GM19395 (cell line): Measurements from ENCODE around the gene RAP2A.
A peak's percentile ranks its signal among the peaks of the same experiment; 100 is the strongest.

Experiments
- ATAC-seq: cut with Tn5 transposase; IDR thresholded peaks from one replicate; pipeline ENCODE4 v1.9.1; 2021; ENCODE audit warnings: mild to moderate bottlenecking, moderate library complexity; ENCODE audit not compliant: unreplicated experiment

Gene RAP2A

DNA sequence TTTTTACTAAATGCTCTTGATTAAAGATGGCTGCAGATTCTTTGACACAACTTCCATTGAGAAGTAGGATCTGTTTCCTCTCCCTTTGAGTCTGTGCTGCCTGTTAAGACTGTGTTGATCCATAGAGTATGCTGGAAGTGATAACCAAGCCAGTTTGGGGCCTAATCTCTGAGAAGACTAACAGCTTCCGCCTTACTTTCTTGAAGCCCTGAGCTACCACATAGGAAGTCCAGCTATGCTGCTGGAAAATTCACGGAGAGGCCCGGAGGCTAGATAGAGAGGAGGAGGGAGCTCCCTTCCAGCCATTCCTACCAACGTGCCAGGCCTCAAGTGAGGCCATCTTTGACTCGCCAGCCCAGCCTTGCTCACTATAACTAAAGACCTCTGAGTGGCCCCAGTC, 12.5 kb downstream of the RAP2A start:
- no peak for ATAC-seq

DNA sequence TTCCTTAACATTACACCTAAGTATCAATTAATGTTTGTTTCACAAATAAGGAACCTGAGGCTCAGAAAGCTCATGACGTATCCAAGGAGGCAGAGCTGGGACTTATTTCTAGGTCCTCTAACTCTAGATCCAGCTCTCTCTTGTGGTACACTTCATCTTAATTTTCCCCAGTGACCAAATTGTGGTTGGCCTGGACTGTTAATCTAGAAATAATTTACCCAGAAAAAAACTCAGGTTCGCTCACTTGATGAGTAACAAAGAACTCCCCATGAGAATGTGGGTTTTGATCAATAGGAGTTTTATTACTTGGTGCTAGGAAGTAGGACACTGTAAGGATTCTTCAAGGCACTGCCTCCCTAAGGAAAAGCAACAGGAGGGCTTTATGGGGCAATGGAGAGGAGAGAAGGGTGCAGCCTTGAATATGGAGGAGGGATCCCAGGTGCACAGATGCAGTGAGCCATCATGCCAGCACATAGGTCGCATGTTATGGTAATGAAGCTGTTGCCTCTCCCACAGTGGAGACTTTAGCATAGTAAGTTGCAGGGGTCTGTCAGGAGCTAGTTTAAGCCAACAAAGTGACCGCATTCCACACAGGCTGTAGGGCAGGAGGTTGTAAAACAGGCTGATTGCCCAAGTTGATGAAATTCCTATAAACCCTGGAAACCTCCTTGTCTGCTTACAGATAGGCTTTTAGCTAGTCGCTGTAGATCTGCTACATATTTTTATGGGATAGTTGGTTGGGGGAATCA, 14.7 kb downstream of the RAP2A start:
- peak; percentile 74 for ATAC-seq

DNA sequence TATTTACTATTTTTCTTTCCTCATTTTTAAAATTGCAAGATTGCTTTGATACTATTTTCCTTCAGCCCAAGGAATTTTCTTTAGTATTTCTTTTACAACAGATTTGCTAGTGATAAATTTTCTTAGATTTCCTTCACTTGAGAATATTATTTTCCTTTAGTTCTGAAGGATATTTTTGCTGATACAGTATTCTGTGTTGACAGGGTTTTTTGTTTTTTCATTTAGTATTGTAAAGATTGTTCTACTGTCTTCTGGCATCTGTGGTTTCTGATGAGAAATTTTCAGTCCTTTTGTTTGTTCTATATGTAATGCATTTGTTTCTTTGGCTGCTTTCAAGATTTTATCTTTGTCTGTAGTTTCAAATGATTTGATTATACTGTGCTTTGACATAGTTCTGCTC, 20.7 kb downstream of the RAP2A start:
- ATAC-seq: no peak

DNA sequence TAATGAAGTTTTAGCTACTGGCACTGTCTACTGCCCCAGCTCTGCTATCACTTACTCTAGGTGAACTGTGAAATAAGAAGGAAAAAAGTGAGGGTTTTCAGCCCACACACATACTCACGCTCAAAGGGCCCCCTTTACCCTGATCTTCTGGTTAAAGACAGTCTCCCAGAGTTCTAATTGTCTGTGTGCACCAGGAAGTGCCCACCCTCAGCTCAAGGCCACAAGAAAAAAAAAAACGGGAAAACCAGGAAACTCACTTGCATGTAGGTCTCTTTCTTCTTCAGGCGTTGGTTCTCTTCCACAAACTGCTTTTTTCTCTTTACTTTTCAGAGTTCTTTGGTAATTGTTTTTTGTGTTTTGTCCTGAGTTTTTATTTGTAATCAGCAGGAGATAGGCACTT, 22.1 kb downstream of the RAP2A start:
- ATAC-seq: no peak

DNA sequence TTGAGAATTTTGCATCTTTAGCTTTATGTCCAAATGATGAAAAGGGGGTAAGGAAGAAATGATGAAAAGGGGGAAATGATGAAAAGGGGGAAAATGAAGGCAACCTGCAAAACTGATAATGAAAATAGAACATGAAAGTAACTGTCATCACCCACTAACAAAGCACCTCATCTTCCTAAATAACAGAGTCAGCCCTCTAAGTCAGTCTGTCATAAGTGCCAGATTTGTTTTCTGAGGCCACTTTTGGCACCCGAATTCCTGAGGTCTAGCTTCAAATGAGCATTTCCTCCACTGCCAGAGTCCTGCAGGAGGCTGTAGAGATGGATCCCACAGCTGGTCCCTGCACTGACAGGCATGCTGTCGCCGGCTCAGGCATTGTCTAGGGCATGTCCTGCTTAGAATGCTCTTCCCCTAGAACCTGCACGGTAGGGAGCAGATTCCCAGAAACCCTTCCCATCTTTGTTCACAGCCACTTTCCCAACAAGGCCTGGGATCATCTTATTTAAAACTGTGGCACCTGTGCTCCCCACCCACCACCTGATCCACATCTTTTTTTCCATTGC, 25.3 kb downstream of the RAP2A start:
- peak; percentile 36 for ATAC-seq

DNA sequence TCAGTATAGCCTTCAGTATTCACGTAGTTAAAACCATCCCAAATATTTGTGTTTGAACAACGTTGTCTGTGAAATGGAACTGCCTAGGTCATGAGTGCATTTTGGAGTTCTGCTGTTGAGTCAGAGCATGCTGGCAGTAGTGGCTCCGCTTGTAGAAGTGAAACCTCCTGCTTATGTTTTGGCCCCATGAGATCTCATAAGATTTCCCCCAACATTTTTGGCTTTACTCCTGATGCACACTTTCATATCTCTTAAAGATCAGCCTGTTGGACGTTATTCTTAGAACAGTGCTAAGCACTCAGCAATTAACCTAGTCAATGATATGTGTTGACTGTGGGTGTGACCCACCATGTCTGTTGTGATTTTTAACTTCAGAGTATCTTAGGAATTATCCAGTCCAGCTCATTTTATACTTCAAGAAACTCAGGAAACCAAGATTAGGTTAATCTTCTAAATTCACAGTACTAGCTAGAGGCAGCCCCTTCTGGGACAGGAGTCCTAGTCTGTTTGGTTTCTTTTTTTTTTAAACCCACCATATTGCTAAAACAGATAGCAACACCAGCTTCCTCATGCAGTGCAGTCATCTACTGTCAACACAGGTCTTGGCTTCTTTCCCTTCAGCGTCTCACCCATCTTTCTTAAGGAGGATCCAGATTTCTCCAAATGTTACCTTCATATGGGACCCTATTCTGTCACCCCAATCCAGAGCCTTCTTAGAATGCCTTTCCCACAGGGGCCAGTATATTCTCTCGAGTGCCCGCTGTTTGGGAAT, 26.2 kb downstream of the RAP2A start:
- peak; percentile 95 for ATAC-seq

DNA sequence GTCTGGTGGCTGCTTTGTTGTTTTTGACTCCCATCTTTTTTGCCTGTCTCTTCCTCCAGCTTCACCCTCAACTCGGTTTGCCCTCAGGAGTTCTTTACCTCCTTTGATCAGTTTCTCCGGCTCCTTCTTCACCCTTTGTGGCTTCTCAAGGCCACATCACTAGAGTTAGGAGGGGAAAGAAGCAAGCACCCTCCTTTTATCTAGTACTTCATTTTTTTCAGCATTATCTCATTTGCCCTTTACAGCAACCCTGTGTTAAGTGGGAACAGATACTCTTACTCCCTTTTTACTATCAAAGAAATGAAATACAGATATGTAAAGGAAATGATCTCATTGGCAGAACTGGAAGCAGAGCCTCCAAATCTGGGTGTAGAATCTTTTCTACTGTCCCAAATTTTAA, 26.9 kb downstream of the RAP2A start:
- ATAC-seq: no peak

DNA sequence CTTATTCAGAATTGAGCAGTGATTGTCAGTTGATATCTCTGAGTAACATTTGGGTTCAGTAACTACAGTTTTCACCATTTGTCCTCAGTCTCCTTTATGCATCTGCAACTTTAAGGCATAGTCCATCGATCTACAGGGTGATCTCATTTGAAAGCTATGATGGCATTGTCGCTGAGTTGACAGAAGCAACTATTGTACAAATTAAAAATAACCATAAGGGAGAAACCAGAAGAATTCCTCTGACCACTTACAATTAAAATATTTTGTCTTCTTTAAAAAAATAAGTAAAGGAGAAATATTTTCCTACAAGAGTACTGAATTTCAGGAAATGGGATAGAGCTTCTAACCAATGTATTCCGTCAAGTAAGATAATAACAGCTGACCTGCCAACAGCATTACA, 30.6 kb downstream of the RAP2A start:
- no peak for ATAC-seq

DNA sequence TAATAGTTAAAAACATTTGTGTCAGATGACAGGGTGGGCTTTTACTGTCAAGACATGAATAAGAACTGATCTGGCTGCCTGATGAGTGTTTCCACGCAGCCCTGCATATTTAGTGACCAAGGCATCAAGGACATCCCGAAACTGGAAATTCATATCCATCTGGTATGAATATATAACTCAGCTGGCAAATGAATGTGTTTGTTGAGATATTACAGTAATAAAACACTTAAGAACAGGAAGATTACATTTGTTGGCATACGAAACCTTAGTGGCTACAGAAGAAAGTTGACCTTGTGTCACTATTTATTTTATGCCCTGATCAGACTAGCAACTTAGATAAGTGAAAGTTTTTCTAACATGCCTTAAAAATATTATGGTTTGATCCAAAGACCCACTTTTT, 32.8 kb downstream of the RAP2A start:
- ATAC-seq: no peak

DNA sequence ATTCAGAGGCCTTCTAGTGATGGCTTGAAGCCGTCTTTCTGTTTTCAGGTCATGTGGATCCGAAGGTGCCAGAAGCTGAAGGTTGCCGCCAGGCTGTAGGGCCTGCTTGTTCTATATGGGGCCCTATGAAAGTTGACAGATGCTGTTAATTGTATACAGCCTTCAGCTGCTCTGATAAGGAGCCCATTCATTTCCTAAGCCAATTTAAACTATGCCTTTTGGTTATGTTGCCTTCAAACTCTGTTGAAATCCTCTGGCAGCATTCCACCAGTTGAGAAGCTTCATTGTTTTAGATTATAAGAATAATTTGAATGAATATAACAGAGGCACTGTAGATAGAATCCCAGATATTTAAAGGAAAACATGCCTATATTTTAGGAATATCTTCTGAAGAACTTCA, 34.4 kb downstream of the RAP2A start:
- ATAC-seq: no peak

DNA sequence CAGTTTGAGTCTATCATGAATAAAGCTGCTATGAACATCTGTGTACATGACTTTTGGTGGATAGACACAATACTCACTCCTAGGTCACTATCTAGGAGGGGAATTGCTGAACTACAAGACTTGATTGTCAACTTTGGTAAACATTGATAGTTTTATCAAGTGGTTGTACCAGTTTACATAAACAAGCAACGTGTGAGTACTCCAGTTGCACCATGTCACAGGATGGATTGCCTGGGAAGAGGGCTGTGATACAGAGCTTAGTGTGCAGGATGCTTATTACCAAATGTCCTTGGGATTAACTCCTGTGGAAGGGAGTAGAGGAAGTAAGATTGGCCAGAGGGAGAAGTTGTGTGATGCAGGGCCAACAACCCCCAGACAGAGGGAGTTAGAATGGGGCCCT, 37.7 kb downstream of the RAP2A start:
- no peak for ATAC-seq

DNA sequence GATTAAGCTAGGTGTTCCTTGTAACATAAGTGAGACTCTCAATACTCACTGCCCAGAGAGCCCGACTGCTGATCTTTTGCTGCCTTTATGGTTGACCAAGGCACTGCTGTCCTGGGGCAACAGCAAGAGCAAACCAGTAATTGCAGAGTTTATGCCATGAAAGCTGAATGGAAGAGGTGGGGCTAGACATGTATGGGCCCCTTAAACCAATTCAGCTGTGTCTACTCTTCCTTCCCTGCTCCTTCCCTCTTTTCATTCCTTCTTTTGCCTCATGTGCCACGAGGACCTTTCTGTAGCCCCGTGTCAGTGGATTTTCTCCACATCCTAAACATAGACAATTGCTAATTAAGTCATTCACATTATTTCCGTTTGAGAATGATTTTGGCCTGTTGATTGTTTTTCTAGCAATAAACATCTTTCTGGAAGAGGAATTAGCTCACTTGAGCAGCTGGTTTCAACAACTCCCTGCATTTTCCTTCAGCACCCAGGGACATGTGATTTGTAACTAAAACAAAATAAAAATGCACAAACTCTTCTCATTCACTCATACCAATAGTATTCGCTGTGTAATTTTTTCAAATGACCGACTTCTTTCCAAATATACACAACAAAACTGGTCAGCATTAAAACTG, 40.5 kb downstream of the RAP2A start:
- no peak for ATAC-seq

DNA sequence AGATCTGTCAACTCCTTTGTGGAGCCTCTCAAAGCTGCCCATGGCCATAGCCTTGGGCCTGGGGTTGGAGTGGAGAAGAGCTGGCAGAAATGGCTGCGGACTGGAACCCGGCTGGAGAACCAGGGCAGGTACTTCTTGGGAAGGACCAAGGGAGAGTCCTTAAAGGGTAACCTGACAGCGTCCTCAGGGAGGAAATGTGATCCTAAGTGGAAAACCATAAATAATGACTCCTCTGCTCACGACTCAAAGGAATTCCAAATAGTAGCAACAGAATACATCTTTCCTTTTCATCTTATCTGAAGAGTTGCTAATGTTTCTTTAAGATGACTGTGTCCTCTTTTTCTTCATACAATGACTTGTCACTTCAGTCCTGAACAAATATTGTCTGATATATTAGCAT, 41.0 kb downstream of the RAP2A start:
- ATAC-seq: no peak

DNA sequence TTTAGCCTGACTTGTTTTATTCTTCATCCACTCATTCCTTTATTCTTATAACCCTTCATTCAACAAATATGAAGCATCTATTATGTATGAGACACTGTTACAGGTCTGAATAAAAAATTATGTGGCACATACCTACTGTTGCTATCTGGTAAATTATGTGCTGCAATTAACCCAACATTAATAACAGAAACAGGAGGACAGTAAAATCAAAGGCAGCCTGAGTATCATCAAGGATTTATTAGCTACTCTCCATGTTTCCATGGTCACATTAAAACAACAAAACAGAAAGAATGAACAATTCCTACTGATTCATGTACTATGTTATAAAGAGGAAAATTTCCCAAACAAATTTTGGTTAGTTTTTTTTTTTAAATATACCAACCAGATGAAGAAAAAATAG, 43.9 kb downstream of the RAP2A start:
- no peak for ATAC-seq

DNA sequence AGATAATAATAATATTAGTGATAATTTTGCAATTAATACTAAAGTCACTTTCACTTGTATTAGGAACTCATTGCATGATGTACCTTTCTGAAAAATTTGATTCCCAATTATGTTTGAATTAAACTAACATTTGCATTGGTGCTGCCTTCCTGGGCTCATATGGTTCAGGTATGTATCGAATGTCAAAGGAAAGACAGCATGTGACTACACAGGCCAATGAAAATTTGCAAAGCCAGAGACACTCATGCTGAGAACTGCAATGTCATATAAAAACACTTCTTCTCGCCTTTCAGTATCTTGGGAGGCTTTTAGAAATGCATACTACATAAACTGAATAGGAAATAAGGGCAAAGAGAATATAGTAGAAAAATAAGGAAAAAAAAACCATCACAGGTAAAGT, 44.3 kb downstream of the RAP2A start:
- no peak for ATAC-seq

DNA sequence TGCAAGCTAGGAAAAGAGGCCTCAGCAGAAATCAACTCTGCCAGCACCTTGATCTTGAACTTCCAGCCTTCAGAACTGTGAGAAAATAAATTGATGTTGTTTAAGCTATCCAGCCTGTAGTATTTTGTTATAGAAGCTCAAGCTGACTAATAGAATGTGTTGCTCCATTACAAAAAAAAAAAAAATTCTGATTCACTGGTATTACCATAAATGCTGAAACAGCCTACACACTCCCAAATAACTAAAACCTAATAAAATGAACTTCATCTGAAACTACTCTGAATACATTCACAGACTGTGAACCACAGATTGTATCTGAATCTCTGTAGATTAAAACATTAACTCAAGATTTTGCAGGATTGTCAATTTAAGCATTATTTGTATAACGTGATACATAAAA, 49.5 kb downstream of the RAP2A start:
- ATAC-seq: no peak

DNA sequence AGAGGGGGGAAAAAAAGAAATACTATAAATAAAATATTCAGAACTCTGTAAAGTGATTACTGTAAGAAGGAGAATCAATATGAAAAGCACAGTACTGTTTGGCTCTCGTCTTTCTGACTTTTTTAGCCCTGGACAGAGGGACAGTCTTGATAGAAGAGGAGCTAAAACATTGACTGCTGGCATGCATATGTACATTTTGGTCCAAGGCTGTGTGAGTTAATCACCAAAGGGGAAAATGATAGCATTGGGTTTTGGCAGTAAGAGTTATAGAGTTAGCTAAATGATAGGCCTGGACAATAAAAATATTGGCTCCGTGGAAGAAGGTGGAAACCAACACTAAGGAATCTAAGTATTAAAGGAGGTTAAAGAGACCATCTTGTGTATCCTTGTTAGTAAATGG, 50.3 kb downstream of the RAP2A start:
- ATAC-seq: no peak

DNA sequence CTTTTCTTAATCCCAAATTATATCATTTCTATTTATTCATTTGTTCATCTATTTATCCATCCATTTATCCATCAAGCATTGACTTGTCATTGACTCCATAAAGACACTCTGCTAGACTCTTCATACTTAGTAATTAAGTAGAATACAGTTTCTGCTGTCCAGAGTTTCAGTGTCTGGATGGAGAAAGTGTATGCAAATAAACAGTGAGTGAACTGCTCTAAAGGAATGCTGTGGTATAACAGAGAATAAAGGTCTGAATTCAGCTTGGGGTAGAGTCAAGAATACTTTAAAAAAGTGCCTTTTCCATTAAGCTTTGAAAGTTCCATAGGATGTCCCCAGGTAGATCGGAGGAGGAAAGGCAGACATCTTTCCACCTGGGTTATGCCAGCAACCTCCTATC, 51.4 kb downstream of the RAP2A start:
- no peak for ATAC-seq

DNA sequence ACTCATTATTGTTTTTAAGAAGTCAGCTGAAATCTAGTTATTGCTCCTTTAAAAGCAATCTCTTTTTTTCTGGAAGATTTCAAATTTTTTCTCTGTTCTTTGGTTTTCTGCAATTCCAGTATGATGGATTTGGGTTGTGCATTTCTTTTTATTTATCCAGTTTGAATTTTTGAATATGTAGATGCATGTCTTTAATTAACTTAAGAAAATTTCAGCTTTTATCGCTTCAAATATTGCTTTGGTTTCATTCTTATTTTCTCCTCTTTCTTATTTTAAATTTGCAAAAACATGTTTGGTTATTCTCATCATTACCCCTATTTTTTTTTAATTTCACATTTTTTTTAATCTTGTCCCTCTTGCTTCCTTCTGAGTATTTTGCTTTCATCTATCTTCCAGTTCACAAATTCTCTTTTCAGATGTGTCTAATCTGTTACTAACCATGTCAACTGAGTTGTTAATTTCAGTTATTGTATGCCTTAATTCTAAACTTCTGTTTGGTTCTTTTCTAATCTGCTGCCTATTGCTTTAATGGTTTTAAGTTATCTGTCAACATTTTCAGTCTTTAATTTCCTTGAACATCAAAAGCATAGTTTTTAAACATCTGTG, 56.8 kb downstream of the RAP2A start:
- ATAC-seq: no peak

DNA sequence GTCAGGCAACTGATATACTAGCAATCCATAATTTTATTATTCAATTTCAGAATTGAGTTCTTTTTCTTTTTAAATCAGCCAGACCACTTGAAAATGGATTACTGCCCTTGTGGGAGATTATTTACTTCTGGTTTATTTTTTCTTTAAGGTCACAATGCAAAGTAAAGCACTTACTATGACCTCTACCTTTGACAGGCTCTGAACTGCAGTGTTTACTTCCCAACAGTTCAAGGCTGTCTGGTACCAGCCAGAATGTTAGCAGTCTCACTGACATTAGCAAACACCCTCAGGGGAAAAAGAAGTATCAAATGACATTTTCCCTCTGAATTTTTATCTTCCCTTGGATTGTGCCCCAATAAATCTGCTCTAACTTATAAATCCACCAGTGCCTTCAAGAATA, 57.5 kb downstream of the RAP2A start:
- ATAC-seq: no peak

DNA sequence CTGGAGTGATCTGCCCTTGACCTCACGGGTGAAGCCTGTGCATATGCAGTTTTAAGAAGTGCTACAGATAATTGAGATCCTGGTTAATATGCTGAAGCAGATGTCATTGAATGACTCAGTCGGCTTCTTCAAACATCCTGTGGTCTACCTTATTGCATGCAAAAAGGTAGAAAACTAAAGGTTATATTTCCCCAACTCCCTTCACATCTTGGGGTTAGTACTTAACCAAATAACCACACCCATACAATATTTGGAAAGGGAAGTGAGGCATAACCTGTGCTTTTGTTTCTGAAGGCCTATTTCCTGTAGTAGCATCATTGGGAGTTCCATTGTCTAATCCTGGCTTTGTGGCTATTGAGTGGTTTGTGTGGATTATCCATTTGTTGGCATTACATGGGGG, 58.3 kb downstream of the RAP2A start:
- ATAC-seq: no peak
